Pons (tissue), 1 donor: ENCODE measurements around the gene OR8A1.
"Not testable (repeated sequence)": the region's sequence is repeated elsewhere in the genome, so short reads cannot be mapped to it uniquely, and the experiment has no call there.

Source experiments
- DNase-seq: peaks from one replicate; pipeline ENCODE4 v3.0.0-alpha.2; 2016; ENCODE audit warnings: low spot score

OR8A1 gene

DNA sequence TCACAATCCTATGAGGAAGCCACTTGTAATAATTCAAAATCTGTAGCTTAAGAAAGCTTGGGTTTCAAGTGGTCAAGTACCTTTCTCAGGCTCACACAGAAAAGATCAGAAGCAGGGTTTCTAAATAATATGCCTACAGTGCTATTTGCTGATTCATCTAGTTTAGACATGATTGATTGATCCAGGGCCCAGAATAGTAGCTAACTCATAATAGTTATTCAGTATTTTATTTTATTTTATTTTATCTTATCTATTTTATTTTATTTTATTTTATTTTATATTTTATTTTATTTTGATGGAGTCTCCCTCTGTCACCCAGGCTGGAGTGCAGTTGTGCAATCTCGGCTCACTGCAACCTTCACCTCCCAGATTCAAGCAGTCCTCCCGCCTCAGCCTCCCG lies 25.5 kb downstream of the OR8A1 start:
- DNase-seq: no peak

DNA sequence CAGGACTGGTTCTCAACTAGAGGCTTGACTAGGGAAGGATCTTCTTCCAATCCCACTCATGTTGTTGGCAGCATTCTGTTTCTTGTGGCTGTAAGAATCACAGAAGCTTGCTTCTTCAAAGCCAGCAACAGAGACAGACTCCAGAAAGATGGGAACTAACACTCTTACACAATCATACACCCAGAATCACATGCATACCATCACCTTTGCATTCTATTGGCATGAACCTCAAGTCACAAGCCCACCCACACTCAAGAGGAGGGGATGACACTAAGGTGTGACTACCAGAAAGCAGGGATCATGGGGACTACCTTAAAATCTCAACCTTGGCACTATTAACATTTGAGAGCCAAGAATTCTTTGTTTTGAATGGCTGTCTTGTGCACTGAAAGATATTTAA lies 27.8 kb downstream of the OR8A1 start:
- DNase-seq: no peak

DNA sequence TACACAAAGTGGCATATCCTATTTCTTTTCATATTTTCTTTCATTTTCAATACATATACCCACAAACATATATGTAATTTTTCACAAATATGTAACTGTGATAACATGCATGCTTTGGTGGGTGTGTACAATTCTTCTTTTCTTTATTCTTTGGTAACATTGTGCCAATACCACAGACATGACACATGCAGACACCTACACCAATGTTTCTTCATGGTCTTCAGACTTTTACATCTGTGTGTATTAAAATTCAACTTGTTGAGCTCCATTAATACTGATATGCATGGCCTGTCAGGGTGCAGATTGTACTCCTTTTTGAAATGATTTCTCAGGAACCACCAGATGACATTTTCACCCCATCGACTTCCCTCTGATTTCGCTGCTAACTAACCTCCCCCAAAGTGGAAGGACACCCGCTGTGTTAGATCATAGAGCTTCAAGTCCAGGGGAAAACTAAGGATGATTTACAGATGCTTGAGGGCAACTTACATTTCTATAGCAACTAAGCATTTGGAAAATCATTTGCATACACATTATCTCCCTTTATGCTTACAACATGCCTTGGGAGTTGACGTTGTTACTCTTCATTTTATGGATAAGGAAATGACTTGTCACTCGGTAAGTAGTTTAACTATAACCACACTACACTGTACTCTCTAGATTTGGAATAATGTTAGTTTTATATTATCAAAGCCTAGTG lies 31.0 kb downstream of the OR8A1 start:
- no peak for DNase-seq

DNA sequence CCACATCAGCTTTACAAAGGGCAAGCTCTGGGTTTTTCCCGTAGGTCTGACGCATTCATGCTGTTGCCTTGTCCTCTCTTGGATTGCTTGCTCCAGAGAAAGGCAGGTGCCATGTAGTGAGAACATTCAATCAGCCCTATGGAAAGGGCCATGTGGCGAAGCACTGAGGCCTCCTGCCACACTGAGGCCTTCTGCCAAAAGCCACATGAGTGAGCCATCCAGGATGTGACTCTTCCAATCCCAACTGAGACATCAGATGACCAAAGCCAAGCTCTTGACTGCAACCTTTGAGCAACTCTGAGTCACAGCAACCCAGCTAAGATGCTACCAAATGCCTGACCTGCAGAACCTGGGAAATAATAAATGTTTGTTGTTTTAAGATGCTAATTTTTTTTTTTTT lies 32.4 kb downstream of the OR8A1 start:
- DNase-seq: peak; percentile 32

DNA sequence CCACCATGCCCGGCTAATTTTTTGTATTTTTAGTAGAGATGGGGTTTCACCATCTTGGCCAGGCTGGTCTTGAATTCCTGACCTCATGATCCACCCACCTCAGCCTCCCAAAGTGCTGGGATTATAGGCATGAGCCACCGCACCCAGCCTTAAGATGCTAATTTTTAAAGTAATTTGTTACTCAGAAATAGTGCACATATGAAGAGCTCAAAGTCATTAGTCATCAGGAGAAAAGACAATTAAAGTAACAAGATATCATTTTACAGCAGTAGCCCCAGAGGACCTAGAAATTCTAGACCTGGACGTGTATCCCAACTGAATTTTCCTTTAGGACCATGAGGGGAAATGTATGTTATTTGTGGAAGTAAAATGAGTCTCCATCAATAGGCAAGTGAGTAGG lies 32.9 kb downstream of the OR8A1 start:
- DNase-seq: not testable (repeated sequence)

DNA sequence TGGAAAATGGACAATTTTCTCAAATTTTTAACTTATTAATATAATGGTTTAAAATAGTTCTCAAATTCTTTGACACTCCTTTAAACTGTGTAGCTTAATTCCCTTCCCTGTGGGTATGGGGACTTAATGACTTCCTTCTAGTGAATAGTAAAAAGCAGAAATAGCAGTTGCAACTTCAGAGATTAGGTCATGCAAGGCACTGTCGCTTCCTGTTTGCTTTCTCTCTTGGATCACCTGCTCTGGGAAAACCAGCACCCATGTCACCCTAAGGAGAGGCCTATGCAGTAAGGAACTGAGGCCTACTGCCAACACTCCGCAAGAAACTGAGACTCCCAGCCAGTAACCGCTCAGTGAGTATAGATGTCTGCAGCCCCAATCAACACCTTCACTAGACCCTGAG lies 35.9 kb downstream of the OR8A1 start:
- DNase-seq: peak; percentile 68

DNA sequence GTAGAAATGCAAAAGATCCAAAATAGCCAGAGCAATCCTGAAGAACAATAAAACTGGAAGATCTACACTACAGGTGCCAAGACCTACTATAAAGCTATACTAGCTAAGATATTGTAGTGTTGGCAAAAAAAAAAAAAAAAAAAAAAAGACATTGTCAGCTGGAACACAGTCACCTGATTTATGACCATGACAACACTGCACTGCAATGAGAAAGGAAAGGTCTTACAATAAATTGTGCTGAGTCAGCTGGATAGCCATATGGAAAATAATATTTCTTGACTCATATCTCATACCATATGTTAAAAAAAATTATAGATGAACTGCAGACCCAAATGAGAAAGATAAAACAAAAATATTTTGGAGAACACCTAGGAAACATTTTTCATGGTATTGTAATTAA lies 38.4 kb downstream of the OR8A1 start:
- no peak for DNase-seq

DNA sequence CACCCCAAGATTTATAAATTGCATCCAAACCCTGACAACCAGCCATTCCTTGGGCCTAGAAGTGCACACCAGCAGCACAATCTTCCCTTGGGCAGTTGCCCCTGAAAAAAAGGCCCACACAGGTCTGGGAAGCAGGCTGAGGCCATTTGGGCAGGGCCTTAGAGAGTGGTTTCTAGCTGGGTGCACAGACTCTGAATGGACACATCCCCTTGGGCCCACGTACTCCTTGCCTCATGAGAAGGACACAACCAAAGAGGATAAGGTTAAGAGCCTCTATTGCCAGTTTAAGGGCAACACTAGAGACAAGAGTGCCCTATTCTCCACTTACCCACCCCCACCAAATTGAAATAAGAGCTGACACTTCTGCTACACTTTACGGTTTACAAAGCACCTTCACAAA lies 40.5 kb downstream of the OR8A1 start:
- no peak for DNase-seq

DNA sequence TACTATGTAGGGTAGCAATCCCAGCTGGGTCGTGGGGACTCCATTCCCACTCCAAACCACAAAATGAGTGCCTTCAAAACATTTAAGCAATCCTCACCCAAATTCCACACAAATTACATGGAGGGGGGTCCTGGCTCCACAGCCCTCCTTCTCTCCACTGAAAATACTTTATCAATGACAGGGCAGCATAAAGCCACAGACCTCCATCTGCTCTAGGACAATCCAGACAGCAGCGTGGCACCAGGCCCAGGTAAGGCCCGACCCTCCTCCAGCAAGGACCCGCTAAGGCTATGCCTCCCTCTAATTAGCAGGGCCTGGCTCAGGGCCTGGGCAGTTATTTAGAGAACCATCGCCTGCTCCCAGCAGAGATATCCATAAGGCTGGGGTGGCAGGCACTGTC lies 41.3 kb downstream of the OR8A1 start, which contains the start of gene PANX3:
PANX3 (plus strand) TSS at position 365 of the 400 bp plus-strand sequence. CDS start 129 bp downstream, outside the sequence.
- no peak for DNase-seq

DNA sequence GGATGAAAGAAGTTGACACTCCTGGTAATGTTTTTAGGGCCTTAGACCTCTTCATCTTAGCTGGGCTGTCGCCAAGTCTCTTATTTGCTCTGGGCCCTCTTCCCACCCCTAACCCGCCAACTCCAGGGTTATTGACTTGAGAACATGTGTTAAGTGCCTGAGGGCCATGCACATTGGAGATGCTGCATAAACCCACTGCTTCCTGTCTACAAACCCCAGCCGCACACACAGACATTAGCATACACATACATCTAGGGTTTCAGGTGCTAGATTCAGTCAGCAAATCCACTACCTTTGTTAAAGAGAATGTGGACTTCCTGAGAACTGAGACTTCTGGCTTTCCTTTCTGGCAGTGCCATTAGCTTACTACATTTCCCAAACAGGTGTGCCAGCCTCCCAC lies 42.2 kb downstream of the OR8A1 start:
- no peak for DNase-seq

DNA sequence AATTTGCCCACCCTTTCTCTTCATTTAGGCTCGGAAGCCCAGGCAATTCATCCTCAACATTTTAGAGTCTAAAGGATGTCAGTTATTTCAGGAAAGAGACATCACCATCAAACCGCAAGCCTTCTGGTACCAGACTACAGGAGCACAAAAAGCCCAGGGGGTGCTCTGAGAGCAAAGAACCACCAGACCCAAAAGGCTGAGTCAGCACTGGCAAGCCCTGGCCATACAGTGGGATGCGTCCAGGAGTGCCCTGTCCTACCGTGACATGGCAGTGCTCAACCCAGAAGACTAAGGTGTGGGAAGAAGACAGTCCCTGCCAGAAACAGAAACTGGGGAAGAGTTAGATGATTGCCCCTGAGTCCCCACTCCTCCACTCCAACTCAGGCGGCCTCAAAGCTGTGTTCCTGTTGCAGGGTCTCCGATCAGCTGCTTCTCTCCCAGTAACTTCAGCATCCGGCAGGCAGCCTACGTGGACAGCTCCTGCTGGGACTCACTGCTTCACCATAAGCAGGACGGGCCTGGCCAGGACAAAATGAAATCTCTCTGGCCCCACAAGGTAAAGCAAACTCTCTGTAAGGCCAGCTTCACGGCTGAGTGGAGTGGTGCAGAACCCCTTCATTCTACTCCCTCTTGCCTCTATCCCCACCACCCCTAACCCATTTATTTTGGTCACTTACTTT lies 42.9 kb downstream of the OR8A1 start:
- DNase-seq: no peak

DNA sequence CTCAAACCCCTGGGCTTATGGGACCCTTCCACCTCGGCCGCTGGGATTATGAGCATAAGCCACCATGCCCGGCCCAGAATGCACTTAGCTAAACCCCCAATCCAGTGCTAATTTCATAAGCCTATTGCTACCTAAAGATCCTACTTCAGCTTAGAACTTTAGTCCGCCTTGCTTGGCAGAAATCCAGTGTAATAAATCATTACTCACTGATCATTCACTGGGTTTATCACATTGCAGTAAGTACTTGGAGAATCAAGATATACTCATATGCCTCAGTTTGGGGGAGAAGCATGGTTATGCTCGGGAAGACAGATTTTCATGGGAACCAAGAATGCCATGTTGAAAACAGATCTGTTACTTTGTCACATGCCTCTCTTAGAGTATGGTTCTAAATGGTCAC lies 49.1 kb downstream of the OR8A1 start:
- no peak for DNase-seq
